ENCODE results near the gene SPEF1. TPM values are rescaled to one million over a fixed set of nuclear protein-coding genes. Genes with fewer than 3 reads are reported as not detected.

SPEF1 gene
- total and polyA plus RNA-seq, 7 donors: 0.12 to 1.7 (median 0.24) TPM; not detected in 3

DNA sequence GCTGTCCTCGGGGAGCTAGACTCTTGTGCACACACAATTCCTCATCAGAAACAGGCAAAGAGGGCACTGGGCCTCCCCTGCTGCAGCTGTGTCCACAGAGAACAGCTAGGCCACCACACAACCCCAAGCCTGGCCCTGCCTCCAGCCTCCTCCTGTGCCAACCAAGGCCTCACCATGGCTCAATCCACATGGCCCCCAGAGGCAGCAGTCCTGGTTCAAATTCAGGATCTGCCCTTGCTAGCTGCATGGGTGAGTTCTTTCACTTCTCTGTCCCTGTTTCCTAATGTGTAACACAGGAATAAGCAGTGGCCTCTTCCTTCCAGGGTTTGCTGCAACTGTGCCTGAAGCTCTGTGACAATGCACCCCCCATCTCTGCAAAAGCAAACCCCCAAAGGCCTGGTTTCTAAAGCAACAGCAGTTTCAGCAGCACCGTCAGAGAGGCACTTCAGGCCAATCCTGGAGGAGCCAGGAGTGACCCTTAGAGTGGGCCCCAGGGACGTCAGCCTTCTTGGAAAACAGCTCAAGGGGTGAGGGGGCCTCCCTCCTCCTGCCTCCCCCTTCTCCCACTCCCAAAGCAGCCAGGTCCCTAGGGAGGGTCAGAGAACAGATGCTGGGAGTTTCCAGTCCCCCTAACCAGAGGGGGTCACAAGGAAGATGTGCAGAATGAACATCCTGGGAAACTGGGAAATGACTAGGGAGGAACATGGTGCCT is 15.9 kb downstream of the SPEF1 start:
- TF ChIP-seq, protein P1, sequence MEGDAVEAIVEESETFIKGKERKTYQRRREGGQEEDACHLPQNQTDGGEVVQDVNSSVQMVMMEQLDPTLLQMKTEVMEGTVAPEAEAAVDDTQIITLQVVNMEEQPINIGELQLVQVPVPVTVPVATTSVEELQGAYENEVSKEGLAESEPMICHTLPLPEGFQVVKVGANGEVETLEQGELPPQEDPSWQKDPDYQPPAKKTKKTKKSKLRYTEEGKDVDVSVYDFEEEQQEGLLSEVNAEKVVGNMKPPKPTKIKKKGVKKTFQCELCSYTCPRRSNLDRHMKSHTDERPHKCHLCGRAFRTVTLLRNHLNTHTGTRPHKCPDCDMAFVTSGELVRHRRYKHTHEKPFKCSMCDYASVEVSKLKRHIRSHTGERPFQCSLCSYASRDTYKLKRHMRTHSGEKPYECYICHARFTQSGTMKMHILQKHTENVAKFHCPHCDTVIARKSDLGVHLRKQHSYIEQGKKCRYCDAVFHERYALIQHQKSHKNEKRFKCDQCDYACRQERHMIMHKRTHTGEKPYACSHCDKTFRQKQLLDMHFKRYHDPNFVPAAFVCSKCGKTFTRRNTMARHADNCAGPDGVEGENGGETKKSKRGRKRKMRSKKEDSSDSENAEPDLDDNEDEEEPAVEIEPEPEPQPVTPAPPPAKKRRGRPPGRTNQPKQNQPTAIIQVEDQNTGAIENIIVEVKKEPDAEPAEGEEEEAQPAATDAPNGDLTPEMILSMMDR (IDR thresholded peaks at IDR 0.05): no peak
- no peak overlapping the region for H3K4me3 ChIP-seq
- H3K9me3 ChIP-seq: no peaks in the 10 kb centered on the region
- no peak for ATAC-seq
- H3K36me3 ChIP-seq (ENCODE audit: insufficient read depth in 1 of 2, low read depth in 1 of 2): no peaks in the 10 kb centered on the region
- WGBS, 3 donors: 63 to 74% (median 68%) methylated on average over 3 of the region's 3 CpGs
- H3K27ac ChIP-seq: no peak overlapping the region
- no peak for DNase-seq
- peaks cover 10% of the 10 kb centered on the region for H3K4me1 ChIP-seq
- no peaks in the 10 kb centered on the region for H3K27me3 ChIP-seq (ENCODE audit: insufficient read depth in 3 of 3, low read length in 2 of 3)
- intact Hi-C loops (cut with DNase I): no loop called here

DNA sequence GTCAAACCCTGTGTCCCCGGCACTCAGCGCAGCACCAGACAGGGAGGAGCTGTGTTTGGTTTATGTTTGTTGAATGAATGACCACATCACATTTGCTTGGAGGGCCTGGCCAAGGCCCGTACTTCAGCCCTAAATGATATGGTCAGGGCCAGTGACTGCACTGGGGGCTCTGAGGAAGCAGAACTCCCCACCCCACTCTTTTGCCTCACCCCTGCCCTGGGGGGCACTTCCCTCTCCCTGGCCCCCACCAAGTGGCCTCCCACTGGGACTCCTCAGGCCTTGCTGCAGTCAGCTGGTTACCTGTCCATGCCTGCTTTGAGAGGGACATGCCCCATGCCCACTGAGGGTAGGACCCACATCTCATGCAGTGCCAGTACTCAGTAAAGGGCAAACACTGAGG is 16.6 kb downstream of the SPEF1 start:
- no peak overlapping the region for H3K4me3 ChIP-seq
- TF ChIP-seq, protein P1 (IDR thresholded peaks at IDR 0.05): no peak
- H3K4me1 ChIP-seq: peaks cover 10% of the 10 kb centered on the region
- no peak for ATAC-seq
- no peaks in the 10 kb centered on the region for H3K9me3 ChIP-seq
- no peaks in the 10 kb centered on the region for H3K27me3 ChIP-seq (ENCODE audit: insufficient read depth in 3 of 3, low read length in 2 of 3)
- DNase-seq: no peak
- intact Hi-C loops (cut with DNase I): no loop called here
- H3K36me3 ChIP-seq (ENCODE audit: insufficient read depth in 1 of 2, low read depth in 1 of 2): no peaks in the 10 kb centered on the region
- 87 to 95% (median 93%) methylated on average over 3 of the region's 3 CpGs for WGBS, 3 donors
- no peak overlapping the region for H3K27ac ChIP-seq

DNA sequence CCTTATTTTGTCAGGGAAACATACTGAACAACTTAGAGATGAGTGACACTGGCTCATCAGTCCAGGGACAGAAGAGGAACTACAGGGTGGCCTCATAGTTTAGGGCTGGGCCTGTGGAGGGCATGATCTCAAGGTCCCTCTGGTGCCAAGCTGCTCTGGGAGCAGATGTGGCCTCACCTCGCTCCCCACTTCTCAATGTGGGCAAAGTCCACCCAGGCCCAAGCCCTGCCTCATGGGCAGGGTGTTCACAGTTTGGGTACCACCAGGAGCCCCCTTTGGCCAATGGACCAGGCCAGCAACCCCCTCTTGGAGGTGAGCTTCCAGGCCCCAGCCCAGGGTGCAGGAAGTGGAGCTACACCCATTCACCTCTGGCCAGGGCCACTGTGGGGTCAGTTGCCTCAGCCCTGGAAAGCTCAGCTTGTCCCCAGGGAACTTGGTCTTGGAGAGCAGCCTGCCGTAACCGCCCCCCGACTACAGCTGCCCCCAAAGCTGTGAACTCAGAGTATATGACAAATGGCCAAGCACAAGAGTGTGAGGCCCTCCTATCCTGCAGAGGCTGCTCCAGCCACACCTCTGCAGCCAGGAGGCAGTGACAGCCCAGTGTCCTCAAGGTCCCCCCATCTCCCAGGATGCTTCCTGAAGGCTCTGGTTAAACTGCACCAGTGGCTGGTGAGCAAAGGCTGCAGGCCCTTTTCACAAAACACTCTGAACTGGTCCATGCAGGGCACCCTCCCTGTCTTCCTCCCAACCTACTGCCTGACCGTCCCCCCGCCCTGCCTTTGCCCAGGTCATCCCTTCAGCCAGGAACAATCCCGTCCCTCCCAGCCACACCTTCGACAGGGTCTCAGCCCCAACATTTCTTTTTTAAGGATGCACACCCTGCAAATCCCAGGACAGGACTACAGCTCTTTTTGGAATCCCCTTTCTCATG is 17.3 kb downstream of the SPEF1 start:
- TF ChIP-seq, protein P1 (IDR thresholded peaks at IDR 0.05): no peak
- Histone ChIP-seq H3K36me3 (ENCODE audit: insufficient read depth in 1 of 2, low read depth in 1 of 2) (no peaks in the 10 kb centered on the region), H3K27ac (no peak overlapping the region), H3K4me3 (no peak overlapping the region), H3K9me3 (no peaks in the 10 kb centered on the region), H3K4me1 (peaks cover 7% of the 10 kb centered on the region), H3K27me3 (ENCODE audit: insufficient read depth in 3 of 3, low read length in 2 of 3) (no peaks in the 10 kb centered on the region)
- DNase-seq (no peak), ATAC-seq (no peak)
- 77 to 89% (median 80%) methylated on average over 8 of the region's 8 CpGs for WGBS, 3 donors
- intact Hi-C loops (cut with DNase I): no loop called here

DNA sequence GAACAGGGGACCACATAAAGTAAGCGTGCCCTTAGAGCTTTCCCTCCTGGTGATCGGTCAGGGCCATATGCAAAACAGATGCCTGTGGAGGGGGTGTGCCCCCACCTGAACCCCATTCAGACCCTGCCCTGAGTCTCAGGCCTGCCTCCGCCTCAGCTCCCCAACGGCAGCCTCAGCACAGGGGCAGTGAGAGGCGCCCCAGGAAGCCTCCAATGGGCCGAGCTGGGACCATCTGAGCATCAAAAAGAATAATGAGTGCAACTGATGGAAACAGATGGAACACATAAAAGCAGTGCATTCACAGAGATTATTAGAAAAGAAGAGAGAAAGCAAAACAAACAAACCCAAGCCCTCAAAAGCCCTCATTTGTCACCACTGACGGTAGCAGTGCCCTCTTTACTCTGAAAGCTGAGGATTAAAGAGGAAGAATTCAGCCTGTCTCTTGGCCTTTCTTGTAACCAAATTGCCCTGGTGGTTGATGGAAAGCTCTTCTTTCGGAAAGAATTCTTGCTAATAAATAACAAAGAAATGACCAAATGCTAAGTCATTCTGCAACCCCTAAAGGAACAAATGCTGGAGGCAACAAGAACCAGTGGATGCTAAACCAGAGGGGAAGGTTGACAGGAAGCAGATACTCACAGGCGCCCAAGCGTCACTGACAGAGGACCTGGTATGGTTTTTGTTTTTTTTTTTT is 20.4 kb downstream of the SPEF1 start:
- Histone ChIP-seq H3K9me3 (no peaks in the 10 kb centered on the region), H3K4me1 (no peaks in the 10 kb centered on the region), H3K27me3 (ENCODE audit: insufficient read depth in 3 of 3, low read length in 2 of 3) (no peaks in the 10 kb centered on the region), H3K4me3 (no peak overlapping the region), H3K27ac (no peak overlapping the region), H3K36me3 (ENCODE audit: insufficient read depth in 1 of 2, low read depth in 1 of 2) (no peaks in the 10 kb centered on the region)
- TF ChIP-seq, protein P1 (IDR thresholded peaks at IDR 0.05): no peak
- ATAC-seq (no peak), DNase-seq (no peak)
- 76 to 81% (median 77%) methylated on average over 10 of the region's 10 CpGs for WGBS, 3 donors
- intact Hi-C loops (cut with DNase I): no loop called here

All from psoas muscle (tissue), 8 donors.